ENCODE results near the gene ADAM15. TPM values are rescaled to one million over a fixed set of nuclear protein-coding genes. Genes with fewer than 3 reads are reported as not detected.

Gene ADAM15
- total RNA-seq, 3 donors from 2014 or later = 97.8 to 155 (median 109) TPM

- no peaks in the 10 kb centered on the region for H3K9me3 ChIP-seq
- H3K27me3 ChIP-seq = no peaks in the 10 kb centered on the region
- TF ChIP-seq POLR2A (IDR thresholded peaks at IDR 0.05) = no peak
- no peak for TF ChIP-seq POLR2AphosphoS5 (IDR thresholded peaks at IDR 0.05)
- TF ChIP-seq CTCF (IDR thresholded peaks at IDR 0.05) = no peak
- no peak overlapping the region for H3K4me3 ChIP-seq
- no peak for DNase-seq (ENCODE audit: low spot score in 2 of 2)
- H3K4me1 ChIP-seq = peaks cover 6 to 10% of the 10 kb centered on the region in 2 donors
- H3K36me3 ChIP-seq = no peaks in the 10 kb centered on the region
- H3K27ac ChIP-seq = no peak overlapping the region
- intact Hi-C loops (cut with DNase I; ENCODE audit: low total_unique reads) = no loop called here
Observed at GRCh38 chr1:155057104-155057503, 6.0 kb downstream of the ADAM15 start.

- intact Hi-C loops (cut with DNase I; ENCODE audit: low total_unique reads) = no loop called here
- no peak overlapping the region for H3K4me3 ChIP-seq
- peaks cover 11 to 14% of the 10 kb centered on the region in 2 donors for H3K4me1 ChIP-seq
- no peaks in the 10 kb centered on the region for H3K27me3 ChIP-seq
- no peaks in the 10 kb centered on the region for H3K9me3 ChIP-seq
- H3K36me3 ChIP-seq = no peaks in the 10 kb centered on the region
- DNase-seq (ENCODE audit: low spot score in 2 of 2) = no peak
- H3K27ac ChIP-seq = no peak overlapping the region
- TF ChIP-seq POLR2A (IDR thresholded peaks at IDR 0.05) = no peak
- TF ChIP-seq POLR2AphosphoS5 (IDR thresholded peaks at IDR 0.05) = no peak
- TF ChIP-seq CTCF (IDR thresholded peaks at IDR 0.05) = no peak
Observed at GRCh38 chr1:155057788-155058211, 6.7 kb downstream of the ADAM15 start.

GRCh38 chr1:155060736-155061135, 9.6 kb downstream of the ADAM15 start:
- Histone ChIP-seq H3K27ac (no peak overlapping the region), H3K4me3 (no peak overlapping the region), H3K4me1 (peaks cover 14 to 15% of the 10 kb centered on the region in 2 donors), H3K9me3 (no peaks in the 10 kb centered on the region), H3K36me3 (no peaks in the 10 kb centered on the region), H3K27me3 (no peaks in the 10 kb centered on the region)
- intact Hi-C loops (cut with DNase I; ENCODE audit: low total_unique reads) = loop anchor here (10.0 kb wide), 1 partner anchor 106 kb away; the partner anchor contains the start of gene PBXIP1
- no peak for DNase-seq (ENCODE audit: low spot score in 2 of 2)
- TF ChIP-seq POLR2A (IDR thresholded peaks at IDR 0.05) (no peak), POLR2AphosphoS5 (IDR thresholded peaks at IDR 0.05) (no peak), CTCF (IDR thresholded peaks at IDR 0.05) (no peak)

- Histone ChIP-seq H3K4me3 (no peak overlapping the region), H3K27me3 (no peaks in the 10 kb centered on the region), H3K9me3 (no peaks in the 10 kb centered on the region), H3K27ac (no peak overlapping the region), H3K4me1 (peaks cover 14 to 15% of the 10 kb centered on the region in 2 donors), H3K36me3 (no peaks in the 10 kb centered on the region)
- intact Hi-C loops (cut with DNase I; ENCODE audit: low total_unique reads) = loop anchor here (10.0 kb wide), 1 partner anchor 107 kb away; the partner anchor contains the start of gene PBXIP1
- DNase-seq (ENCODE audit: low spot score in 2 of 2) = peak; percentile 81 to 89
- TF ChIP-seq CTCF (IDR thresholded peaks at IDR 0.05) (peak; percentile 92 to 99 (median 98)), POLR2AphosphoS5 (IDR thresholded peaks at IDR 0.05) (peak; percentile 18 to 36 (median 30)), POLR2A (IDR thresholded peaks at IDR 0.05) (no peak)
Observed at GRCh38 chr1:155061381-155062150, 10.4 kb downstream of the ADAM15 start.

- Histone ChIP-seq H3K27me3 (no peaks in the 10 kb centered on the region), H3K36me3 (no peaks in the 10 kb centered on the region), H3K4me3 (peak overlapping the region in 2 of 3 donors; percentile 81 to 90), H3K4me1 (peaks cover 14 to 15% of the 10 kb centered on the region in 2 donors), H3K27ac (peak overlapping the region; percentile 29 to 92), H3K9me3 (no peaks in the 10 kb centered on the region)
- TF ChIP-seq POLR2A (IDR thresholded peaks at IDR 0.05) = no peak
- TF ChIP-seq POLR2AphosphoS5 (IDR thresholded peaks at IDR 0.05) = no peak
- no peak for TF ChIP-seq CTCF (IDR thresholded peaks at IDR 0.05)
- no peak for DNase-seq (ENCODE audit: low spot score in 2 of 2)
- intact Hi-C loops (cut with DNase I; ENCODE audit: low total_unique reads) = loop anchor here (10.0 kb wide), 1 partner anchor 107 kb away; the partner anchor contains the start of gene PBXIP1
Observed at GRCh38 chr1:155062151-155062686, 11.1 kb downstream of the ADAM15 start.

Data from breast epithelium (tissue), 4 donors.